Activated T-helper 1 cell treated with Interleukin-2 at 50 U/mL for 16 hours (primary cell): ENCODE measurements around the gene VPS45.

Experiments
- DNase-seq: peaks from one replicate; pipeline ENCODE4 v3.0.0-alpha.2; 2020; ENCODE audit warnings: low read depth

Gene VPS45

GRCh38 chr1:150073516-150073915, 5.9 kb downstream of the VPS45 start:
- DNase-seq: no peak

DNA sequence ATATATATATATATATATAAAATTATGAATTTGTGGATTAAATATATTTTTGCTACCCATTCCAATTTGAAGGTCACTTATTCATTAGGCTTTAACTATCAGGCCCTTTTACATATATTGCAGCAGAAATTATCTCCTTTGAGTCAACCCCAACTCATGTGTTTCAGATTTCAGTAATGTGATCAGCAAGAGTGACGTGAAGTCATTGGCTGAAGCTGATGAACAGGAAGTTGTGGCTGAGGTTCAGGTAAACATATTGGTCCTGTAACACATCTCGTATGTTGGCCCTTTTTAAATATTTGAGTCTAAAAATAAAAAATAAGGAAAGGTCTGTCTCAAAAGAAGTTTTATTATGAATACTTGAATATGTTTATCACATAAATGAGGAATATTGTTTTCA, 8.5 kb downstream of the VPS45 start:
- no peak for DNase-seq

- no peak for DNase-seq
These were observed 9.4 kb downstream of the VPS45 start for GRCh38 chr1:150076985-150077384.

DNA sequence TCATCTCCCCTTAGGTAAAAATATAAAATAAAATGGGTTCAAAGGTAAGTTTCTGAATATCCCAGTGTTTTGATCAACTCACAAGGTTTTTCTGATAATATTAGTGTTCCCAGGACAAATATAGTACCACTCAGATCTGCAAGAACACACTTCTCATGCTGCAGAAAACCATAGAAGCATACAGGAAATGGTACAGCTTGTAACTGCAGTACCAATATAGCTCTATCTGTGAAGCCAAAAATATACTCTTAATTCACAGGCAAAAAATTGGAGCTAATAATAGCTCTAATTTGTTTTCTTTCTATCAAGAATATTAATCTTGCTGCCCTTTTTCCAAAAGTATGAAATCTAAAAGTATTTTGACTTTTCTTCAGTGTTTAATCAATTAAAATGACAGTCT, 13.2 kb downstream of the VPS45 start:
- DNase-seq: no peak

GRCh38 chr1:150082494-150082893, 14.9 kb downstream of the VPS45 start:
- DNase-seq: no peak

DNA sequence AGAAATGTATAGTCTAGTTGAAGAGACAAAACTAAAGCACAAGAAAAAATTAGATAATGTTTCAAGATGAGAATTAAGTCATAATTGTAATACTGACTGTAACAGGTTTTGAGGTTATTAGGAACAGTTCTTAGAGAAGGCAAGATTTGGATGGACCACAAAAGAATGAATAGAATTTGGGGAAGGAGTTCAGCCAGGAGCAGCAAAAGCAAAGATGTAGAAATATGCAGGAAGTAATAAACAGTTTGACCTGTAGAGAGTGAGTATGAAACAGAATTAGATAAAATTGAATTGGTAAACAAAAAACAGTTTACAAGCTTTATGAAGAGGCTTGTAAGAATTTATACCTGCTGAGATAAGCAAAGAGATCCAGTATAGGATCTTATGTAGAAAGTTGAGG, 16.3 kb downstream of the VPS45 start:
- DNase-seq: no peak

DNA sequence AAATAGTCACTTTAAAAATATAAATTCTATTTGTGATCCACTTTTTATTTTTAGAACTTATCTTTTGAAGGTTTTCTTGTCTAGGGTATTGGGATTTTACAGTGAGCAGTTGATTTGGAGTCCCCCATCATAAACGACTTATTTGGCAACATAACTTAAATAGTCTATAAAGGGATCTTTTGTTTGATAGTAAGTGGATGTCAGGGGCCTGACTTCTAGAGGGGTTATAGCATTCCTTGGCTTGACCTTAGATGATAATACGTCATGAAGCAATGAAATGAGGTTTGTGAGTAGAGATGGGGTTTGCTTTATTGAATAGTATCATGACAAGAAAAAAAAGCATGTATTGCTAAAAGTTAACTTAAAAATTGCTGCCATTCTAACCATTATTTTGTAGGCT, 17.8 kb downstream of the VPS45 start:
- DNase-seq: no peak

DNA sequence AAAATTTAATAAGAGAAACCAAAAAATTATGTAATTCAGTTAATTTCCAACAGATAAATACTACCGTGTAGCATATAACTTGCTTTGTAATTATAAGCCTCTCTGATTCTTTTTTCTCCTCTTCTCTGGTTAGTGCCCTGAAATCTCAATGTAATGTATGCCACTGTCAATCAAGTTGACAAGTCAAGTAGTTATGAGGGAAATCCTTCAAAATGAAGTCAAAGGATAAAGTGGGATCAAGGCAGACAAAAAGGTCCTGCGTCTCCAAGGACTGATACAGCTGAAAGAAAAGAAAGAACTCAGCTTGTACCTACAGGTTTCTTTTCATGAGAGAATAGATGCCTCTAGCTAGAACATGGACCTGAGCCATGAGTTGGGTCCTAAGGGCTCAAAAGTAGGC, 19.8 kb downstream of the VPS45 start:
- no peak for DNase-seq

- DNase-seq: no peak
These were observed 22.4 kb downstream of the VPS45 start for GRCh38 chr1:150089846-150090520.

GRCh38 chr1:150092180-150092791, 24.7 kb downstream of the VPS45 start:
- no peak for DNase-seq

- no peak for DNase-seq
These were observed 26.2 kb downstream of the VPS45 start for GRCh38 chr1:150093805-150094204.

DNA sequence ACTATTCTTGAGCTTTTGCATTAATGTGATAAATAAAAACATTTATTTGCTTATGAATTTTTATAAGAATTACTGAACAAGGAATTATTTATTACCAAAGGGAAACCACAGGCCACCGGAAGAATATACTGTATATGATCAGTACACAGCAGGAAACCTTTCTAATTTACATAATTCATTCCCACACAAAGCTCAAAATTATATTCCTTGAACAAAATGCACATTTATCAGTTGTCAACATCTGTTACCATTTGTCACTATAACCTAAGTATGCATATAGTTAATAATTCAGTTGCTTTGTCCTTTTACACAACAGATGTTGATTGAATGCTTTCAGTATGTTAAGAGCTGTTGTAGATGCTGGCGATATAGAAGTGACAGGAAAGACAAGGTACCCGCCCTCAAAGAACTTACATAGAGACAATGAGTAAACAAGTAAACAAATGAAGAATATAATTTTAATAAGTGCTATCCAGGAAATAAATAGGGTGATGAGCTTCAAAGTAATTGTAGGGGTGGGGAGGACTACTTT, 27.2 kb downstream of the VPS45 start:
- no peak for DNase-seq

GRCh38 chr1:150102986-150103385, 35.4 kb downstream of the VPS45 start:
- DNase-seq: no peak

GRCh38 chr1:150106341-150106740, 38.8 kb downstream of the VPS45 start:
- no peak for DNase-seq

DNA sequence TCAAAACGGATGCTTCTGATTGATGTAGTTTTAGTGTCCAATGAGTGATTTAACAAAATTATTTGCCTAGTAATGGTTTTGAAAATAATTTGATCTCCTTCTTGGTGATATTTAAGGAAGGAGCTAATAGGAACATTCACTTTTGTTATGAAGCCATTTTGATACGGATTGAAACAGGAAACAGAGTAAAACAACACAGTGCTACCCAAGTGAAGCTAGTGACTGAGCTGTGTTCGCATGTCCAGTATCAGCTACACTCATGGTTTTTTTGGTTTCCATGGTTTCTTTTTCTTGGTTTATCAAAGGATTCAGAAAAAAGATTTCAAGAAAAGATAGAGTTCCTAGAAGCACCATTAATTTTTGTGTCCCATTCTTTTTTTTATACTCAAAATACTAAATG, 42.0 kb downstream of the VPS45 start:
- DNase-seq: no peak

DNA sequence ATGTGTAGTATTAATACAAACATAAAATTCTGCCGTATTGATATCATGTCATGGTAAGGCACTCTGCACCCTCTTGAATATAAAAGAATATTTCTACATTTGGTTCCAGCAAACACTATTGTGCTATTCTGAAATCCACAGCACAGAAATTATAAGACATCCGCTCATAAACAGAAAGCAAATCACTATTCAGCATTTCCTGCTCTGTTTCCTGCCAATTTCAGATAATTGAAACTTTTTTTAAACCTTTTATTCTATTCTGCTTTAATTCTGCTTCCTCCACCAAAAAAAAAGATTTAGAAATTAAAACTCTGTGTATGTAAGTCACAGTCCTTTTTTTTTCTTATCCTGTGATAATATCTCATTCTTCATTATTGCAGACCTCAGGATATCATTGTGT, 42.5 kb downstream of the VPS45 start:
- no peak for DNase-seq

- DNase-seq: no peak
These were observed 44.1 kb downstream of the VPS45 start for GRCh38 chr1:150111670-150112069.

GRCh38 chr1:150115121-150115520, 47.5 kb downstream of the VPS45 start:
- no peak for DNase-seq

DNA sequence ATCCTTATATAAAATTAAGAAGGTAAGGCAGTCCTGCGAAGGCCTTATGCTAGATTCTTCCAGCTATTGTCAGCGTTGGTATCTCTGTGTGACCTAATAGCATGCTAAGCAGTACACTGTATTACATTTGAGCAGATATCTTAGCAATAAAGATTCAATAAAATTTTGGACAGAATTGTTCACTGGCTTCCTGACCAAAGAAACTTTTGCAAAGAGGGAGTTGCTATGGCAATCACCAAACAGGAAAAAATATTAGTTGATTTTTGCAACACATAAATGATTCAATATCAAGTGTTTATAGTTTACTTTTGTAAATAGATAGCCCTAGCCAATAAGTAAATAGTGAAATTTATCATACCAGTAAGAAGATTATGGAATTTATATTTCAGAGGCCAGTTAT, 51.1 kb downstream of the VPS45 start:
- DNase-seq: no peak

- DNase-seq: no peak
These were observed 53.8 kb downstream of the VPS45 start for GRCh38 chr1:150121236-150121862.

GRCh38 chr1:150126811-150127210, 59.2 kb downstream of the VPS45 start:
- DNase-seq: no peak

DNA sequence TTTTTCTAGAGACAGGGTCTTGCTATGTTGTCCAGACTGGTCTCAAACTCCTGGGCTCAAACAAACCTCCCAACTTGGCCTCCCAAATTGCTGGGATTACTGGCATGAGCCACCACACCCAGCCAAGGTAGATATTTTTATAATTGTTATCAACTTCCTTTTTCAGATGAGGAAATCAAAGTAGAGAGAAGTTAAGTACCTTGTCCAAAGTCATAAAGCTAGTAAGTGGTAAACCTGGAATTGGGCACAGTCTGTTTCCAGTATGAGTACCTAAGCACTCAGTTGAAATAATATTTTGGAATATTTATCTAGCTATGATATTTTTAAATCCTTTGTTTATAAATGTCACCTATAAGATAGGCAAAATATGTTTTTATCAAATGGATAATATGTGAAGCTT, 59.9 kb downstream of the VPS45 start:
- no peak for DNase-seq

DNA sequence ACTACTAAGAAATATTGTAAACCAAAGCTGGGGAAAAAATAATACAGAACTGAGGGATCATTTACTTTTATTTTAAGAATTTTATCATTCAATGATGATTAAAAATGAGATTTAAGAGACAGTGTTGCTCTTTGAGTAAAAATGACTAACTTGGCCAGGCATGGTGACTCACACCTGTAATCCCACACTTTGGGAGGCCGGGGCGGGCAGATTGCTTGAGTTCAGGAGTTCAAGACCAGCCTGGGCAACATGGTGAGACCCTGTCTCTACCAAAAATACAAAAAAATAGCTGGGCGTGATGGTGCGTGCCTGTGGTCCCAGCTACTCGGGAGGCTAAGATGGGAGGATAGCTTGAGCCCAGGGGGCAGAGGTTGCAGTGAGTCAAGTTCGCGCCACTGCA, 60.3 kb downstream of the VPS45 start:
- DNase-seq: no peak

DNA sequence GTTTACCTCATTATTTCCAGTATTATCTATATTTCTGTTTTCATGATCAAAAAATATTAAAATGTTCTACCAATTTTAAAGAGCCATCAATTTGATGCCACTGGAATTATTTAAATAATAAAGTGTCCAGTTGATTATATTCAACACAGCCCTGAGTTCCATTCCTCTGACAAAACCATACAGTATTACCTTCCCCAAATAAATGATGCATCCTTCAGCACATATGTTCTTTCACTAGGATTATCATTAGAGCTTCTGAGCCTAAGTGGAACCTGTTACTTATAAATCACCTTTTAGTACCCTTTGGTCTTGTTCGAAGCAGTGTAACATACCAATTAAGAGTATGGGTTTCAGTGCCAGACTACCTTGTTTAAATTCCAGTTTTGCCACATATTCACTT, 64.8 kb downstream of the VPS45 start:
- no peak for DNase-seq
